GM12864 (cell line): ENCODE measurements around the gene EPHB2.
"Not testable (repeated sequence)": the region's sequence is repeated elsewhere in the genome, so short reads cannot be mapped to it uniquely, and the experiment has no call there.

Experiments used
- DNase-seq: peaks from one replicate; pipeline ENCODE4 v3.0.0-alpha.2; 2011; ENCODE audit warnings: low read depth
- H3K4me3 ChIP-seq: 2 replicates; pipeline ENCODE4 v1.5.1; 2011; ENCODE audit warnings: mild to moderate bottlenecking, low read depth, low read length, control low read depth
- CTCF ChIP-seq: IDR thresholded peaks from 2 replicates; pipeline ENCODE4 v1.5.1; 2011; ENCODE audit warnings: low read depth, mild to moderate bottlenecking, moderate library complexity, low read length, control low read depth, inconsistent platforms; ENCODE audit errors: missing control alignments

EPHB2 gene

GRCh38 chr1:22699681-22700520 is 10.7 kb upstream of the EPHB2 start:
- DNase-seq = no peak
- no peak overlapping the region for H3K4me3 ChIP-seq
- no peak for TF ChIP-seq CTCF

- TF ChIP-seq CTCF = no peak
- DNase-seq = no peak
Observed at GRCh38 chr1:22702296-22703085, 8.1 kb upstream of the EPHB2 start.

DNA sequence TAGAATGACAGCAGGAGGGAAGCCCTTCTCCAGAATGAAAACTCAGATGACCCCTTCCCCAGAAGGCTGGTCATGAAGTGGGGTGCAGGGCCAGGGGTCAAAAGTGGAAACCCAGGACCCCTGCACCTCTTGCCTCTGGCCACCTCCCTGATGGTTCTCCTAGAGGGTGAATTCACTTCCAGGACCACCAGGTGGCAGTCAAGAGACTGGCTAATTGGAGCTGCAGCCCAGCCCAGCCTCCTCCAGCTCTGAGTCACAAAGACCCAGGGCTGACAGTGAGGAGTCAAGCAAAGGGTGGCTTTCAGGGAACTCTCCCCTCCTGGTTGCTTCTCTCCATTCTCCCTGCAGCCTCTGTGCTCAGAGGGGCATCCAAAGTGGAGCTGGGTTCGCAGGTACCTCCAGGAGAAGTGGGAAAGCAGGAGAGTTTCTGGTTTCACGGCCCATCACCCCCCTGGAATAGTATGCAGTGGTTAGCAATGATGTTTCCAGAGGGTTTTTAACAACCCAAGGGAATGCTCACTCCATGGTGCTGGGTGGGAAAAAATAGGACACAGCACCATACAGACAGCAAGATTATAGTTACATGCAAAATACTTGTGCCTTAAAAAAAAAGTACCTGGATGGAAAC is 6.1 kb upstream of the EPHB2 start:
- no peak overlapping the region for H3K4me3 ChIP-seq
- DNase-seq = peak; percentile 35
- TF ChIP-seq CTCF = peak; percentile 93

More at GRCh38 chr1:22702296-22703085, 8.1 kb upstream of the EPHB2 start:
- H3K4me3 ChIP-seq = no peak overlapping the region

DNA sequence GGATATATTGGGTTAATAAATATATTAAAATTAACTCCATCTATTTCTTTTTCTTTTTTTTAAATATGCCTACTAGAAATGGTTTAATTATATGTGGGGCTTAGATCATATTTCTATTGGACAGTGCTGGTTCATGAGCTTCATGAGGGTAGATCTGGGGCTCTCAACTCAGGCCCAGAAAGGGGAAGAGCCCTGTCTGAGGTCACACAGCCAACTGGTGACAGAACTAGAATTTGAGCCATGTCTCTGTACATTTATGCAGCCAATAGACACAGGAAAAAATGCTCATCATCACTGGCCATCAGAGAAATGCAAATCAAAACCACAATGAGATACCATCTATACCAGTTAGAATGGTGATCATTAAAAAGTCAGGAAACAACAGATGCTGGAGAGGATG is 5.1 kb upstream of the EPHB2 start:
- DNase-seq = no peak
- TF ChIP-seq CTCF = no peak
- H3K4me3 ChIP-seq = no peak overlapping the region

GRCh38 chr1:22706100-22706499 is 4.5 kb upstream of the EPHB2 start:
- H3K4me3 ChIP-seq, DNase-seq: not testable (repeated sequence)

DNA sequence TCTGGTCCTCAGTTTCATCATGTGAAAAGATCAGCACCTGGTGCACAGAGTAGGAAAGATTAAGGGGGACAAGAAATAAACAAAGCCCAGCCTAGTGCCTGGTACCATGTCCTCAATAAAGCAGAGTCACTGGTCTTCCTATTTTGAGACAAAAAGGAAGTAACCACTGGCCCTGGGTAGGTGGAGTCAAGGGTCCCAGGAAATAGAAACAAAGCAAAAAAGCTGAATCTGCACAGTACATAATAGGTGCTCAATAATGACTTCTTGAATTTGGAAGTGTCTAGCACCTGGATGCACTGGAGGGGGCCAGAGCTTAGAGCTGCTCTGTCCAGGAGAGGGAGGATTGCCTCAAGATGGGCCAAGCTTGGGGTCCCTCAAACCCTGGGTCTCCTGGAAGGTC is 1.9 kb upstream of the EPHB2 start:
- H3K4me3 ChIP-seq = no peak overlapping the region
- TF ChIP-seq CTCF = no peak
- DNase-seq = no peak

DNA sequence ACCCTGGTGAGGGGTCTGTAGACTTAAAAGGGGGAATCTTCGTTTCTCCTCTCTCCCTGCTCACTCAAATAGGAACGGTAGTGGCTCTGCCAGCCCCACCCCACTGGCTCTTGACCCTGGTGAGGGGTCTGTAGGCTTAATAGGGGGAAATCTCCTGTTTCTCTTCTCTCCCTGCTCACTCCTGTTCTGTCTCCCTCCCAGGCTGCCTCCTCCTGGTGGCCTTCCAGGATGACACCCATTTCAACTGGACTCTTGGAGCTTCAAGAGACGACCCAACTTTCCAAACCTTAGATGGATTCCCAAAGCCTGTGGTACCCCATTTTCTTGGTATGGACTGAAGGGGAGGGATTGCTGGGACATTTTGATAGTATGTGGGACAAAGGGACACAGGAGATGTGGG is 1.4 kb upstream of the EPHB2 start:
- DNase-seq = no peak
- H3K4me3 ChIP-seq = no peak overlapping the region
- peak; percentile 17 for TF ChIP-seq CTCF
